Suprapubic skin (tissue), 3 donors: ENCODE data around the gene ECE2.

Experiments used
- POLR2A ChIP-seq, 2 donors: fragments of 450-650 bp; IDR thresholded peaks; one replicate each; pipeline ENCODE4 v1.6.1; 2017; ENCODE audit warnings: antibody characterized with exemption in 2 of 2, mild to moderate bottlenecking in 2 of 2, moderate library complexity in 2 of 2
- TF ChIP-seq, protein P1 (sequence below), 2 donors: fragments of 200-600 bp in 1 of 2; fragments of 450-650 bp in 1 of 2; sonication (generic) in 1 of 2; IDR thresholded peaks; one replicate each; pipeline ENCODE4 v1.5.1; 2016 to 2019; ENCODE audit warnings: antibody characterized with exemption in 2 of 2, mild to moderate bottlenecking in 1 of 2, moderate library complexity in 1 of 2

DNA sequence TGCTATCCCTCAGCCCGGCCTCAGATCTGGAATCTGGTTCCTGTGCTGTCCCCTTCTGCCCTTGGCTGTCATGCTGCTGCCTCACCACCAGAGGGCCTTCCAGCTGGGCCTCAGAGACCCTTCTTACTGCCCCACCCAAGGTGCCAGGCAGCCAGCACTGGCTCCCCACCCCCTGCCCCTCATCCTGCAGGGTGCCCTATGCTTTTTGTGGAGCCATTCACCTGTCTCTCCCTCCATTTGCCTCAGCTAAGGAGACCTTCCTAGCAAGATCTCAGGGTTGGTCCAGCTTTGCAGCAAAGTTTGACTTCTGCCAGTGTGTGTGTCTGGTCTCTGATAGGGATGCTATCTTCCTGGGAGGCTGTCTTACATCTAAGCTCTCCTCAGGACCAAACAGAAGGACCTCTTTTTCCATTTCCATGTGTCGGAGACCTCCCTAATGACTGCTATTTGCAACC, 48.3 kb upstream of the ECE2 start:
- TF ChIP-seq, protein P1, sequence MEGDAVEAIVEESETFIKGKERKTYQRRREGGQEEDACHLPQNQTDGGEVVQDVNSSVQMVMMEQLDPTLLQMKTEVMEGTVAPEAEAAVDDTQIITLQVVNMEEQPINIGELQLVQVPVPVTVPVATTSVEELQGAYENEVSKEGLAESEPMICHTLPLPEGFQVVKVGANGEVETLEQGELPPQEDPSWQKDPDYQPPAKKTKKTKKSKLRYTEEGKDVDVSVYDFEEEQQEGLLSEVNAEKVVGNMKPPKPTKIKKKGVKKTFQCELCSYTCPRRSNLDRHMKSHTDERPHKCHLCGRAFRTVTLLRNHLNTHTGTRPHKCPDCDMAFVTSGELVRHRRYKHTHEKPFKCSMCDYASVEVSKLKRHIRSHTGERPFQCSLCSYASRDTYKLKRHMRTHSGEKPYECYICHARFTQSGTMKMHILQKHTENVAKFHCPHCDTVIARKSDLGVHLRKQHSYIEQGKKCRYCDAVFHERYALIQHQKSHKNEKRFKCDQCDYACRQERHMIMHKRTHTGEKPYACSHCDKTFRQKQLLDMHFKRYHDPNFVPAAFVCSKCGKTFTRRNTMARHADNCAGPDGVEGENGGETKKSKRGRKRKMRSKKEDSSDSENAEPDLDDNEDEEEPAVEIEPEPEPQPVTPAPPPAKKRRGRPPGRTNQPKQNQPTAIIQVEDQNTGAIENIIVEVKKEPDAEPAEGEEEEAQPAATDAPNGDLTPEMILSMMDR (IDR thresholded peaks at IDR 0.05) = peak in 1 of 2 donors; percentile 85
- TF ChIP-seq POLR2A (IDR thresholded peaks at IDR 0.05) = no peak
